WTC11 (cell line): ENCODE measurements around the gene RASSF1. TPM values are rescaled to one million over a fixed set of nuclear protein-coding genes. Genes with fewer than 3 reads are reported as not detected.
A peak's percentile ranks its signal among the peaks of the same experiment; 100 is the strongest.

Experiments used
- AFF4 ChIP-seq: sonication (generic); formaldehyde crosslinking; IDR thresholded peaks from 2 replicates; pipeline ENCODE4 v1.8.1; 2023; ENCODE audit warnings: mild to moderate bottlenecking, missing genetic modification reagents, borderline replicate concordance
- ATF6 ChIP-seq: sonication (generic); formaldehyde crosslinking; IDR thresholded peaks from 2 replicates; pipeline ENCODE4 v1.8.1; 2023; ENCODE audit warnings: mild to moderate bottlenecking, missing genetic modification reagents
- CREB1 ChIP-seq: sonication (generic); formaldehyde crosslinking; IDR thresholded peaks from 2 replicates; pipeline ENCODE4 v1.8.0; 2023; ENCODE audit warnings: mild to moderate bottlenecking, missing genetic modification reagents
- ETV6 ChIP-seq: sonication (generic); formaldehyde crosslinking; IDR thresholded peaks from 2 replicates; pipeline ENCODE4 v1.8.1; 2022; ENCODE audit warnings: mild to moderate bottlenecking, missing genetic modification reagents
- FOXK1 ChIP-seq: sonication (generic); formaldehyde crosslinking; IDR thresholded peaks from 2 replicates; pipeline ENCODE4 v1.8.0; 2022; ENCODE audit warnings: mild to moderate bottlenecking, moderate library complexity, missing genetic modification reagents
- GRHL2 ChIP-seq: fragments of 250-450 bp; sonication (Bioruptor Pico); IDR thresholded peaks from 2 replicates; pipeline ENCODE4 v1.8.0; 2022; ENCODE audit warnings: mild to moderate bottlenecking, moderate library complexity; ENCODE audit not compliant: insufficient replicate concordance, severe bottlenecking
- GTF2I ChIP-seq: fragments of 250-450 bp; sonication (Bioruptor Pico); conservative IDR thresholded peaks from 2 replicates; pipeline ENCODE4 v1.4.0; 2021; ENCODE audit warnings: mild to moderate bottlenecking
- HMGA2 ChIP-seq: fragments of 250-450 bp; sonication (Bioruptor Pico); IDR thresholded peaks from 2 replicates; pipeline ENCODE4 v1.4.0; 2021; ENCODE audit warnings: mild to moderate bottlenecking, moderate library complexity
- KAT7 ChIP-seq: sonication (generic); formaldehyde crosslinking; IDR thresholded peaks from 2 replicates; pipeline ENCODE4 v1.8.1; 2023; ENCODE audit warnings: missing genetic modification reagents, mild to moderate bottlenecking, borderline replicate concordance
- NFYB ChIP-seq: sonication (generic); formaldehyde crosslinking; conservative IDR thresholded peaks from 2 replicates; pipeline ENCODE4 v1.8.0; 2022; ENCODE audit warnings: low read depth, missing genetic modification reagents
- PRRX2 ChIP-seq: fragments of 250-450 bp; sonication (Bioruptor Pico); IDR thresholded peaks from 2 replicates; pipeline ENCODE4 v1.8.0; 2021; ENCODE audit warnings: mild to moderate bottlenecking
- SP1 ChIP-seq: sonication (generic); formaldehyde crosslinking; conservative IDR thresholded peaks from 2 replicates; pipeline ENCODE4 v1.8.1; 2022; ENCODE audit warnings: missing genetic modification reagents
- TCF7 ChIP-seq: sonication (generic); formaldehyde crosslinking; IDR thresholded peaks from 2 replicates; pipeline ENCODE4 v1.8.0; 2022; ENCODE audit warnings: mild to moderate bottlenecking, low read depth, missing genetic modification reagents, moderate library complexity
- TP53 ChIP-seq: sonication (generic); formaldehyde crosslinking; IDR thresholded peaks from 2 replicates; pipeline ENCODE4 v1.8.1; 2023; ENCODE audit warnings: mild to moderate bottlenecking, missing genetic modification reagents
- USF1 ChIP-seq: sonication (generic); formaldehyde crosslinking; IDR thresholded peaks from 2 replicates; pipeline ENCODE4 v1.8.0; 2022; ENCODE audit warnings: mild to moderate bottlenecking, missing genetic modification reagents
- ZNF263 ChIP-seq: sonication (generic); formaldehyde crosslinking; IDR thresholded peaks from 2 replicates; pipeline ENCODE4 v1.8.1; 2022; ENCODE audit warnings: low read depth, mild to moderate bottlenecking, moderate library complexity, missing genetic modification reagents
- ZNF317 ChIP-seq: sonication (generic); formaldehyde crosslinking; IDR thresholded peaks from 2 replicates; pipeline ENCODE4 v1.8.1; 2023; ENCODE audit warnings: low read depth, mild to moderate bottlenecking, moderate library complexity, missing genetic modification reagents, borderline replicate concordance
- ZNF425 ChIP-seq: fragments of 250-450 bp; sonication (Bioruptor Pico); conservative IDR thresholded peaks from 2 replicates; pipeline ENCODE4 v1.9.0; 2021; ENCODE audit warnings: mild to moderate bottlenecking
- ZNF671 ChIP-seq: fragments of 250-450 bp; sonication (Bioruptor Pico); IDR thresholded peaks from 2 replicates; pipeline ENCODE4 v1.8.0; 2021; ENCODE audit warnings: mild to moderate bottlenecking
- total RNA-seq: library from RNA; stranded (reverse); gene quantifications from 3 replicates; pipeline ENCODE4 v1.2.3, GENCODE V29; 2021

RASSF1 gene
- total RNA-seq, 1 experiment from 2014 or later = 14.5 TPM

- TF ChIP-seq SP1 (CRISPR knock-in tag) (peak; percentile 76), USF1 (CRISPR knock-in tag) (0 out of 2 replicates have a peak, but pooled peaks have one; percentile 17), PRRX2 (CRISPR knock-in tag) (no peak), TP53 (CRISPR knock-in tag) (peak; percentile 94; the same call in 1 of the 2 replicates), FOXK1 (CRISPR knock-in tag) (peak; percentile 74; the same call in 1 of the 2 replicates), ETV6 (CRISPR knock-in tag) (peak; percentile 96), NFYB (no peak; the same call in 1 of the 2 replicates), ZNF671 (CRISPR knock-in tag) (no peak), HMGA2 (CRISPR knock-in tag) (no peak), GTF2I (CRISPR knock-in tag) (no peak), ZNF263 (no peak), ZNF425 (no peak), TCF7 (CRISPR knock-in tag) (no peak; the same call in 1 of the 2 replicates), ZNF317 (no peak), GRHL2 (CRISPR knock-in tag) (no peak), KAT7 (CRISPR knock-in tag) (peak; percentile 4), AFF4 (CRISPR knock-in tag) (peak; percentile 85), CREB1 (peak; percentile 89), ATF6 (no peak)
Measured at GRCh38 chr3:50350527-50351322, 10.1 kb upstream of the RASSF1 start, which contains the start of the genes CYB561D2 and NPRL2 (continued).
